T-helper 2 cell treated with Interferon-gamma antibody and Interleukin-4, amounts not matched to agents 5 μg/mL and 100 μg/mL, for 36 hours (primary cell): ENCODE data around the gene AGAP3.

ENCODE experiments used
- DNase-seq: peaks from one replicate; pipeline ENCODE4 v3.0.0; 2021; ENCODE audit warnings: low spot score
- H3K27ac Mint-ChIP-seq: one replicate; pipeline ENCODE4 v1.8.0; 2021; ENCODE audit warnings: mild to moderate bottlenecking, mixed read lengths
- H3K27me3 Mint-ChIP-seq: one replicate; pipeline ENCODE4 v1.8.0; 2021; ENCODE audit warnings: low read depth, mixed read lengths
- H3K36me3 Mint-ChIP-seq: one replicate; pipeline ENCODE4 v1.8.0; 2021; ENCODE audit warnings: low read depth, mixed read lengths
- H3K4me1 Mint-ChIP-seq: one replicate; pipeline ENCODE4 v1.8.0; 2021; ENCODE audit warnings: low read depth, mixed read lengths
- H3K4me3 Mint-ChIP-seq: one replicate; pipeline ENCODE4 v1.8.0; 2022; ENCODE audit warnings: mild to moderate bottlenecking, moderate library complexity, mixed read lengths
- H3K9me3 Mint-ChIP-seq: one replicate; pipeline ENCODE4 v1.8.0; 2021; ENCODE audit warnings: mixed read lengths

The AGAP3 gene

GRCh38 chr7:151157645-151158329 is 71.5 kb downstream of the AGAP3 start:
- no peaks in the 10 kb centered on the region for H3K36me3 Mint-ChIP-seq
- H3K4me1 Mint-ChIP-seq, result no peaks in the 10 kb centered on the region
- no peak overlapping the region for H3K4me3 Mint-ChIP-seq
- peaks cover 26% of the 10 kb centered on the region for H3K27me3 Mint-ChIP-seq
- no peaks in the 10 kb centered on the region for H3K9me3 Mint-ChIP-seq
- H3K27ac Mint-ChIP-seq, result no peak overlapping the region
- DNase-seq, result no peak

- peaks cover 17% of the 10 kb centered on the region for H3K27me3 Mint-ChIP-seq
- no peak overlapping the region for H3K27ac Mint-ChIP-seq
- no peaks in the 10 kb centered on the region for H3K4me1 Mint-ChIP-seq
- no peaks in the 10 kb centered on the region for H3K36me3 Mint-ChIP-seq
- H3K9me3 Mint-ChIP-seq, result no peaks in the 10 kb centered on the region
- H3K4me3 Mint-ChIP-seq, result no peak overlapping the region
- no peak for DNase-seq
Measured at GRCh38 chr7:151161757-151162156, 75.5 kb downstream of the AGAP3 start.

GRCh38 chr7:151166629-151167196 is 80.4 kb downstream of the AGAP3 start:
- H3K27me3 Mint-ChIP-seq, result peaks cover 40% of the 10 kb centered on the region
- no peak for DNase-seq
- no peaks in the 10 kb centered on the region for H3K9me3 Mint-ChIP-seq
- H3K27ac Mint-ChIP-seq, result no peak overlapping the region
- peak overlapping the region; percentile 17 for H3K4me3 Mint-ChIP-seq
- H3K4me1 Mint-ChIP-seq, result peaks cover 4% of the 10 kb centered on the region
- H3K36me3 Mint-ChIP-seq, result no peaks in the 10 kb centered on the region

GRCh38 chr7:151167197-151167961 is 81.1 kb downstream of the AGAP3 start, which contains the start of gene GBX1:
GBX1 (minus strand) TSS chr7:151167694; CDS start chr7:151167548, 146 bp downstream.
- H3K4me1 Mint-ChIP-seq, result peaks cover 6% of the 10 kb centered on the region
- H3K27ac Mint-ChIP-seq, result no peak within 1 kb of the TSS
- no peak for DNase-seq
- H3K27me3 Mint-ChIP-seq, result peaks cover 43% of the 10 kb centered on the region
- H3K36me3 Mint-ChIP-seq, result no peaks in the 10 kb centered on the region
- no peaks in the 10 kb centered on the region for H3K9me3 Mint-ChIP-seq
- peak within 1 kb of the TSS; percentile 17 for H3K4me3 Mint-ChIP-seq

GRCh38 chr7:151168003-151168786 is 81.9 kb downstream of the AGAP3 start:
- peak; percentile 59 for DNase-seq
- peak overlapping the region; percentile 16 for H3K4me3 Mint-ChIP-seq
- H3K36me3 Mint-ChIP-seq, result no peaks in the 10 kb centered on the region
- no peak overlapping the region for H3K27ac Mint-ChIP-seq
- H3K4me1 Mint-ChIP-seq, result peaks cover 9% of the 10 kb centered on the region
- no peaks in the 10 kb centered on the region for H3K9me3 Mint-ChIP-seq
- peaks cover 47% of the 10 kb centered on the region for H3K27me3 Mint-ChIP-seq

- no peaks in the 10 kb centered on the region for H3K9me3 Mint-ChIP-seq
- H3K4me3 Mint-ChIP-seq, result peak overlapping the region; percentile 16
- DNase-seq, result no peak
- H3K4me1 Mint-ChIP-seq, result peaks cover 9% of the 10 kb centered on the region
- no peaks in the 10 kb centered on the region for H3K36me3 Mint-ChIP-seq
- no peak overlapping the region for H3K27ac Mint-ChIP-seq
- peaks cover 47% of the 10 kb centered on the region for H3K27me3 Mint-ChIP-seq
Measured at GRCh38 chr7:151168787-151169162, 82.5 kb downstream of the AGAP3 start.

- peaks cover 39% of the 10 kb centered on the region for H3K27me3 Mint-ChIP-seq
- H3K36me3 Mint-ChIP-seq, result no peaks in the 10 kb centered on the region
- no peak overlapping the region for H3K27ac Mint-ChIP-seq
- H3K4me1 Mint-ChIP-seq, result peaks cover 9% of the 10 kb centered on the region
- H3K9me3 Mint-ChIP-seq, result no peaks in the 10 kb centered on the region
- peak; percentile 79 for DNase-seq
- no peak overlapping the region for H3K4me3 Mint-ChIP-seq
Measured at GRCh38 chr7:151172273-151173141, 86.2 kb downstream of the AGAP3 start.

GRCh38 chr7:151173386-151174245 is 87.3 kb downstream of the AGAP3 start:
- no peak overlapping the region for H3K27ac Mint-ChIP-seq
- peaks cover 35% of the 10 kb centered on the region for H3K27me3 Mint-ChIP-seq

GRCh38 chr7:151174246-151175046 is 88.2 kb downstream of the AGAP3 start:
- no peak overlapping the region for H3K4me3 Mint-ChIP-seq
- no peak for DNase-seq
- H3K36me3 Mint-ChIP-seq, result no peaks in the 10 kb centered on the region
- peaks cover 6% of the 10 kb centered on the region for H3K4me1 Mint-ChIP-seq
- no peaks in the 10 kb centered on the region for H3K9me3 Mint-ChIP-seq
- H3K27ac Mint-ChIP-seq, result no peak overlapping the region
- peaks cover 30% of the 10 kb centered on the region for H3K27me3 Mint-ChIP-seq

More at GRCh38 chr7:151173386-151174245, 87.3 kb downstream of the AGAP3 start:
- no peaks in the 10 kb centered on the region for H3K36me3 Mint-ChIP-seq
- H3K4me3 Mint-ChIP-seq, result no peak overlapping the region
- H3K4me1 Mint-ChIP-seq, result peaks cover 6% of the 10 kb centered on the region
- H3K9me3 Mint-ChIP-seq, result no peaks in the 10 kb centered on the region
- DNase-seq, result no peak

GRCh38 chr7:151175047-151175792 is 88.9 kb downstream of the AGAP3 start:
- no peaks in the 10 kb centered on the region for H3K36me3 Mint-ChIP-seq
- peaks cover 6% of the 10 kb centered on the region for H3K4me1 Mint-ChIP-seq
- peaks cover 22% of the 10 kb centered on the region for H3K27me3 Mint-ChIP-seq
- DNase-seq, result no peak
- H3K4me3 Mint-ChIP-seq, result no peak overlapping the region
- no peaks in the 10 kb centered on the region for H3K9me3 Mint-ChIP-seq
- H3K27ac Mint-ChIP-seq, result no peak overlapping the region

GRCh38 chr7:151175793-151176311 is 89.6 kb downstream of the AGAP3 start:
- H3K27me3 Mint-ChIP-seq, result peaks cover 19% of the 10 kb centered on the region

More at GRCh38 chr7:151175793-151176311, 89.6 kb downstream of the AGAP3 start:
- Mint-ChIP-seq H3K36me3 (no peaks in the 10 kb centered on the region), H3K9me3 (no peaks in the 10 kb centered on the region), H3K4me3 (no peak overlapping the region), H3K4me1 (peaks cover 6% of the 10 kb centered on the region), H3K27ac (no peak overlapping the region)
- DNase-seq, result no peak
